ENCODE results near the gene STRBP. TPM values are rescaled to one million over a fixed set of nuclear protein-coding genes. Genes with fewer than 3 reads are reported as not detected.

The STRBP gene
- total RNA-seq, 1 experiment from 2014 or later = 74.0 TPM

DNA sequence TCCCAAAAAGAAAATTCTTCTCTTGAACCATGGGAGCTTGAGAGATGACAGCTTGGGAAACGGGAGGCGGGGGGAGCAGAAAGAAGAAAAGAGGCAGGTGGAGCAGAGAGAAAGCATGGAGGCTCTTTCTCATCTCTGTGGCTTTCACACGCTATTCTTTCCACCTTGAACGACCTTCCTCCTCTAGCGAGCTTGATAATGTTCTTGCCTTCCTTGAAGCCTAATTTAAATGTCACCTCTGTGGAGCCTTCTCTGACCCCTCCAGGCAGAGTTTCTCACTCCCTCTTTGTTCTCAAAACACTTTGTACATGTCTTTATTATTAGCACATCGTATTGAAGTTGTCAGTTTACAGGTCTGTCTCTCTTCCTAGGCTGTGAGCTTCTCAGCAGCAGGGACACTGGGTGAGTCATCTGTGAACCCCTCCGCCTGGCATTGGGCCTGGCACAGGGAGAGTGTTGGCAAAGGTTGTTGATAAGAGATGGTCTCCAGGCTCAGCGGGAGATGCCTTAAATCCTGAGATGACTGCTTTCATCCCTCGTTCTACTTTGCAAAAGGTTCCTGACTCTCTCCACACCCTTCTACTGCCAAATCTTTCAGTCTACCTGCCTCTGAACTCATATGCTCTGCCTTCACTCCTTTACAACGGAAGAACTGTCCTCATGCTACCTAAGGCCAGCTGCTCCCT is 14.1 kb upstream of the STRBP start:
- Histone ChIP-seq H3K27me3 (ENCODE audit: insufficient read depth, low read length) (no peaks in the 10 kb centered on the region), H2BK15ac (ENCODE audit: low read depth, low read length) (no peak overlapping the region), H4K5ac (ENCODE audit: insufficient read length, low read depth, low read length) (no peak overlapping the region), H4K91ac (ENCODE audit: insufficient read length, low read depth, low read length) (no peak overlapping the region), H3K23me2 (ENCODE audit: insufficient read length, low read depth, low read length, poor library complexity, severe bottlenecking) (no peaks in the 10 kb centered on the region), H3K14ac (ENCODE audit: insufficient read depth, low read length) (no peak overlapping the region), H3K9ac (ENCODE audit: extremely low read depth, insufficient read length, low read length) (no peak overlapping the region), H4K8ac (replicated peaks; ENCODE audit: insufficient read length, low read depth, low read length) (no peak overlapping the region), H3K4me1 (ENCODE audit: insufficient read depth, low read length) (no peaks in the 10 kb centered on the region), H3K27ac (ENCODE audit: insufficient read length, low read depth, low read length) (no peak overlapping the region), H2BK5ac (ENCODE audit: insufficient read length, low read length) (no peak overlapping the region), H2AK5ac (ENCODE audit: insufficient read length, low read length) (no peak overlapping the region), H3K18ac (ENCODE audit: insufficient read length, low read depth, low read length) (no peak overlapping the region), H3K4me2 (ENCODE audit: insufficient read depth, insufficient read length, low read length) (no peak overlapping the region), H3K23ac (ENCODE audit: insufficient read length, low read depth, low read length) (no peak overlapping the region), H3K56ac (ENCODE audit: insufficient read length, low read depth, low read length) (no peak overlapping the region), H3K79me1 (ENCODE audit: insufficient read depth, low read depth, low read length, poor library complexity, severe bottlenecking) (no peaks in the 10 kb centered on the region), H2BK12ac (ENCODE audit: insufficient read length, low read depth, low read length) (no peak overlapping the region), H3K4ac (ENCODE audit: low read depth, low read length) (no peak overlapping the region), H2BK20ac (ENCODE audit: low read depth, low read length, poor library complexity, severe bottlenecking) (no peak overlapping the region), H2AFZ (ENCODE audit: low read length) (no peak overlapping the region), H2BK120ac (ENCODE audit: low read depth, low read length, poor library complexity, severe bottlenecking) (no peak overlapping the region), H3K9me3 (ENCODE audit: control insufficient read depth, low read depth, low read length) (no peaks in the 10 kb centered on the region), H4K20me1 (ENCODE audit: control insufficient read depth, insufficient read depth, insufficient read length) (no peaks in the 10 kb centered on the region), H3T11ph (ENCODE audit: low read length) (no peak overlapping the region), H3K79me2 (ENCODE audit: insufficient read depth, low read length) (no peaks in the 10 kb centered on the region)
- Mint-ChIP-seq H3K27ac (no peak overlapping the region), H3K9me3 (peaks cover 6 to 11% of the 10 kb centered on the region in 2 experiments), H3K27me3 (ENCODE audit: low read depth) (peaks cover 4% of the 10 kb centered on the region), H3K4me1 (no peaks in the 10 kb centered on the region), H3K4me3 (no peak overlapping the region), H3K36me3 (ENCODE audit: insufficient read depth in 1 of 3, low read depth in 3 of 3) (peaks cover 0 to 6% (median 0%) of the 10 kb centered on the region in 3 experiments; a peak in 2 of 7 replicates)
- no peak for DNase-seq
- WGBS (ENCODE audit: extremely low coverage, insufficient read length, low lambda C conversion rate) = no CpG with 5 or more reads among the region's 10 CpGs
- TF ChIP-seq, protein P1, sequence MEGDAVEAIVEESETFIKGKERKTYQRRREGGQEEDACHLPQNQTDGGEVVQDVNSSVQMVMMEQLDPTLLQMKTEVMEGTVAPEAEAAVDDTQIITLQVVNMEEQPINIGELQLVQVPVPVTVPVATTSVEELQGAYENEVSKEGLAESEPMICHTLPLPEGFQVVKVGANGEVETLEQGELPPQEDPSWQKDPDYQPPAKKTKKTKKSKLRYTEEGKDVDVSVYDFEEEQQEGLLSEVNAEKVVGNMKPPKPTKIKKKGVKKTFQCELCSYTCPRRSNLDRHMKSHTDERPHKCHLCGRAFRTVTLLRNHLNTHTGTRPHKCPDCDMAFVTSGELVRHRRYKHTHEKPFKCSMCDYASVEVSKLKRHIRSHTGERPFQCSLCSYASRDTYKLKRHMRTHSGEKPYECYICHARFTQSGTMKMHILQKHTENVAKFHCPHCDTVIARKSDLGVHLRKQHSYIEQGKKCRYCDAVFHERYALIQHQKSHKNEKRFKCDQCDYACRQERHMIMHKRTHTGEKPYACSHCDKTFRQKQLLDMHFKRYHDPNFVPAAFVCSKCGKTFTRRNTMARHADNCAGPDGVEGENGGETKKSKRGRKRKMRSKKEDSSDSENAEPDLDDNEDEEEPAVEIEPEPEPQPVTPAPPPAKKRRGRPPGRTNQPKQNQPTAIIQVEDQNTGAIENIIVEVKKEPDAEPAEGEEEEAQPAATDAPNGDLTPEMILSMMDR (conservative IDR thresholded peaks at IDR 0.05) = no peak
